ENCODE measurements around the gene OPA3.

The OPA3 gene

DNA sequence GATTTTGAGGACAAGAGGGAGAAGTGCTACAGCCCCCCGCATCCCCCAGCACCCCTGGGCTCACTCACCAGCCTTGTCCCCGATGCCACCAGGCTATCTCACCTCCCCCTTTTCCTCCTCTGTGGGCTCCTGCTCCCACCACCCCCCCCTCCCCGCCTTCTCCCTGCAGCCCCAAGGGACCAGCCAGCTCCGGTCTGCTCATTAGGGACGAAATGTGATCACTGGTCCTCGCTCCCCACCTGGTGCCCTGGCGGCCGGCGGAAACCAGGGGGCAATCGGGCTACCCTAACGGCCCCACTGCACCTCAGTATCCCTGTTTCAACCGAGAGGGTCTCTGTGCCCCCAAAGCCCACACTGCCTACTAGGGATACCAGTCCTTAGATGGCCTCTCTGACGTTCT is 14.7 kb upstream of the OPA3 start:
- Mint-ChIP-seq H3K4me1 (peaks cover 49% of the 10 kb centered on the region), H3K9me3 (peaks cover 12% of the 10 kb centered on the region), H3K27ac (no peak overlapping the region), H3K36me3 (ENCODE audit: low read depth) (no peaks in the 10 kb centered on the region), H3K4me3 (peak overlapping the region; percentile 15), H3K27me3 (ENCODE audit: low read depth, poor library complexity) (peaks cover 100% of the 10 kb centered on the region)
- DNase-seq = no peak
- TF ChIP-seq, protein P1, sequence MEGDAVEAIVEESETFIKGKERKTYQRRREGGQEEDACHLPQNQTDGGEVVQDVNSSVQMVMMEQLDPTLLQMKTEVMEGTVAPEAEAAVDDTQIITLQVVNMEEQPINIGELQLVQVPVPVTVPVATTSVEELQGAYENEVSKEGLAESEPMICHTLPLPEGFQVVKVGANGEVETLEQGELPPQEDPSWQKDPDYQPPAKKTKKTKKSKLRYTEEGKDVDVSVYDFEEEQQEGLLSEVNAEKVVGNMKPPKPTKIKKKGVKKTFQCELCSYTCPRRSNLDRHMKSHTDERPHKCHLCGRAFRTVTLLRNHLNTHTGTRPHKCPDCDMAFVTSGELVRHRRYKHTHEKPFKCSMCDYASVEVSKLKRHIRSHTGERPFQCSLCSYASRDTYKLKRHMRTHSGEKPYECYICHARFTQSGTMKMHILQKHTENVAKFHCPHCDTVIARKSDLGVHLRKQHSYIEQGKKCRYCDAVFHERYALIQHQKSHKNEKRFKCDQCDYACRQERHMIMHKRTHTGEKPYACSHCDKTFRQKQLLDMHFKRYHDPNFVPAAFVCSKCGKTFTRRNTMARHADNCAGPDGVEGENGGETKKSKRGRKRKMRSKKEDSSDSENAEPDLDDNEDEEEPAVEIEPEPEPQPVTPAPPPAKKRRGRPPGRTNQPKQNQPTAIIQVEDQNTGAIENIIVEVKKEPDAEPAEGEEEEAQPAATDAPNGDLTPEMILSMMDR (IDR thresholded peaks at IDR 0.05) = no peak

DNA sequence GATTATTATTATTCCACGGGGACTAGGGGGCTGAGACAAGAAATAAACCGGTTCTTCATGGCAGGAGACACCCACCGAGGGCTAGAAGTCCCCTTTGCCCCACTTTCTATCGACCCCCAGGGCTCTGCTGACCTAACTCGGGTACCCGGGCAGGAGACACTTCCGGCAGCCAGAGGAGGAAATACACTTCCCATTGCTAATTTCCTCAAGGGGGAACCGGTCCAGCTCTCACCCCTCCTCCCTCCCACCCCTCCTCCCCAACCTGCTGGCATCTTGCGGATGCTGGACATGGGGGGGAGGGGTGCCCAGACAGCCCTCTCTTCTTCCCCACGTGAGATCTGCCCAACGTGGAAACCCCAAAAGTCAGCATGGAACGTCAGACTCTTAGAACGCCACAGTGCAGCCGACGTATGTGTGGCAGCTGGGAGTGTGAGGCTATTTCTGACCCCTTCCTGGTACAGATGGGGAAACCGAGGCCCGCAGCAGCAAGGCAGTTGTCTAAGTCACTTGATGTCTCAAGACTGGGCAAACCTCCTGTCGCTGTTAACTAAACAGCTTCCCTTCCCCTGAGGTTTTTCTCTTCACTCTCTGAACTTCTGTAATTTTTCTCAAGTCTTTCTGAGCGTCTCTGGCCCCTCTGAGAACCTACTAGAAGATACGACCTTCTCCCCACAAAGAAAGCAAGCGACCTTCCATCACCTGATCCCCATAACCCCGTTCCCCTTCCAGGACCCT is 13.8 kb upstream of the OPA3 start:
- H3K4me3 Mint-ChIP-seq = peak overlapping the region; percentile 64
- DNase-seq = no peak
- peaks cover 49% of the 10 kb centered on the region for H3K4me1 Mint-ChIP-seq

DNA sequence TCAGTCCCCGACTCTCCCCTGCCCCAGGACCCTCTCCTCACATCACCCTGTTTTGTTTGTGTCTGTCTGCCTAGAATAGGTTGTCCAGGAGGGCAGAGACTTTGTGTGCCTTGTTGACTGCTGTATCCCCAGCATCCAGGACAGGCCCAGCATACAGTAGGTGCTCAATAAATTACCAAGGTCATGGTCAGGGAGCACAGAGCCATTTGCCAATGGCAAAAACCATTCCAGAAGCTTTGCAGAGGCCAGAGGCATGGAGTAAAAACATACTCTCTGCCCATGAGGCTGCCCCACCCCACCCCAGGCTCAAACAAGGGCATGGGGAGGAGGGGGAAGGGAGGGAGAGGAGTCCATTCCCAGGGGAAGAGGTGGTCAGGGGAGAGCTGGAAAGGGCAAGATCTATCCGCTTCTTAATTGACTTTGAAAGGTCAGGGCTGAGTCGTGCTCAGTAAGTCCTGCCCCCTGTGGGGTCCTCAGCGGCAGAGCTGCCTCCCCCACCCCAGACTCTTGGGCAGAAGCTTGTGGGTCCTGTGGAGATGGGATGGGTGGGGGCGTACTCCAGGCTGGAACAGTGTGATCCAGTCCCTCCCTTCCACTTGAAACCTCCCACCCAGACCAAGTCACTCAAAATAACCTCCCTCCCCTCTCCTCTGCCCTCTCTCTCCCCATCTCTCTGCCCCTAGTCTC is 13.0 kb upstream of the OPA3 start:
- Mint-ChIP-seq H3K27ac (no peak overlapping the region), H3K36me3 (ENCODE audit: low read depth) (no peaks in the 10 kb centered on the region), H3K9me3 (peaks cover 8% of the 10 kb centered on the region), H3K4me3 (peak overlapping the region; percentile 56), H3K4me1 (peaks cover 48% of the 10 kb centered on the region), H3K27me3 (ENCODE audit: low read depth, poor library complexity) (peaks cover 96% of the 10 kb centered on the region)
- TF ChIP-seq, protein P1 (IDR thresholded peaks at IDR 0.05) = no peak
- no peak for DNase-seq

More for the DNA sequence above, 13.8 kb upstream of the OPA3 start:
- TF ChIP-seq, protein P1 (IDR thresholded peaks at IDR 0.05) = no peak
- Mint-ChIP-seq H3K9me3 (peaks cover 11% of the 10 kb centered on the region), H3K36me3 (ENCODE audit: low read depth) (no peaks in the 10 kb centered on the region), H3K27me3 (ENCODE audit: low read depth, poor library complexity) (peaks cover 98% of the 10 kb centered on the region), H3K27ac (no peak overlapping the region)

DNA sequence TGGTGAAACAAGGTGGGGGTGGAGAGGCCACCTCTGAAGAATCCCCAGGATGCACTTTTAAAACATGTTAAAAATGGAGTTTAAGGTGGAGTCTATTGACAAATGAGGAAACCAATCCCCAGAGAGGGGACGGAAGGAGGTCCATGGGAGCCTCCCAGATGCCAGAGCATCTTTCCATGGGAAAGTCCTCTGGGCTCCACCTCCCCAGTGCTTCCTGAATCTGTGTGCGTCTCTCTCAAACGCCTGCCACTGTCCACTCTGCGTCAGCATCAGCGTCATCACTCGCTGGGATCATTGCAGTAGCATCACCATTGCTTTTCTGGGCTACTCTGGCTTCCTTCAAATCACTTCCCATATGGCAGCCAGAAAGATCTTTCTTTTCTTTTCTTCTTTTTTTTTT is 11.2 kb upstream of the OPA3 start:
- TF ChIP-seq, protein P1 (IDR thresholded peaks at IDR 0.05) = no peak
- peaks cover 33% of the 10 kb centered on the region for H3K4me1 Mint-ChIP-seq
- no peak overlapping the region for H3K4me3 Mint-ChIP-seq
- no peaks in the 10 kb centered on the region for H3K36me3 Mint-ChIP-seq (ENCODE audit: low read depth)
- no peak overlapping the region for H3K27ac Mint-ChIP-seq
- peaks cover 96% of the 10 kb centered on the region for H3K27me3 Mint-ChIP-seq (ENCODE audit: low read depth, poor library complexity)
- no peak for DNase-seq
- peaks cover 4% of the 10 kb centered on the region for H3K9me3 Mint-ChIP-seq

DNA sequence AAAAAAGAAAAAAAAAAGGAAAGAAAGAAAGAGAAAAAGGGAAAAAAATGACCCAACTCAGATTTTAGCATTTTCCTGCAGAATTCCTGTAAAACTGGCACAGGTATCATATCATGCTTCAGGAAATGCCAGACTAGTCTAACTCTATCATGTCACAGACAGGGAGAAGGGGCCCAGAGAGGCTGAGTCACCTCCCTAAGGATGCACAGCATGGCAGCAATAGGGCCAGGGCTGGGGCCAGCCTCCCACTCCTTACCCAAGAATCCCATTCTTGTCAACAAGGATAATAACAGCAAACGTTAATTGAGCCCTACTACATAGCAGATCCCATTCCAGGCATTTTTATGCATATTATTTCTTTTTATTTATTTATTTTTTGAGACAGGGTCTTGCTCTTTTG is 8.9 kb upstream of the OPA3 start:
- TF ChIP-seq, protein P1 (IDR thresholded peaks at IDR 0.05) = no peak
- Mint-ChIP-seq H3K4me3 (no peak overlapping the region), H3K36me3 (ENCODE audit: low read depth) (no peaks in the 10 kb centered on the region), H3K4me1 (peaks cover 21% of the 10 kb centered on the region), H3K9me3 (peaks cover 4% of the 10 kb centered on the region), H3K27ac (no peak overlapping the region), H3K27me3 (ENCODE audit: low read depth, poor library complexity) (peaks cover 96% of the 10 kb centered on the region)
- DNase-seq = no peak
